ENCODE data around the gene ADH5.
"Not testable (repeated sequence)": the region's sequence is repeated elsewhere in the genome, so short reads cannot be mapped to it uniquely, and the experiment has no call there.

Gene ADH5

DNA sequence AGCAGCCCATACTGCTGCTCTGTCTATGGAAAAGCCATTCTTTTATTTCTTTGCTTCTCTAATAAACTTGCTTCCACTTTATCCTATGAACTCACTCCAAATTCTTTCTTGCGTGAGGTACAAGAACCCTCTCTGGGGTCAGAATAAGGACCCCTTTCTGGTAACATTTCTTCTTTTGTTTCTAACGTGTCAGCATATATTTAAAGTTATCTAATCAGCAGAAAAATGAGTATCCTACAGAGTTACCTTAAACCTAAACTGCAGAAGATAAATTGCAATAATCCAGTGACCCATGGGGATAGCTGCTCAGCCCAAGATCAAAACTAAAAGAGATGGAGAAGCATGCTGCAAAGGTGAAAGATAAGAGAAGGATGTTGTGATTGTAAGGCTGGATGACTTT lies 4.0 kb downstream of the ADH5 start:
- DNase-seq (ENCODE audit: low read depth in 2 of 2): no peak

GRCh38 chr4:99082192-99082591 lies 6.4 kb downstream of the ADH5 start:
- DNase-seq (ENCODE audit: low read depth in 2 of 2): no peak

- not testable (repeated sequence) for DNase-seq (ENCODE audit: low read depth in 2 of 2)
These were observed 7.7 kb downstream of the ADH5 start for GRCh38 chr4:99080869-99081268.

DNA sequence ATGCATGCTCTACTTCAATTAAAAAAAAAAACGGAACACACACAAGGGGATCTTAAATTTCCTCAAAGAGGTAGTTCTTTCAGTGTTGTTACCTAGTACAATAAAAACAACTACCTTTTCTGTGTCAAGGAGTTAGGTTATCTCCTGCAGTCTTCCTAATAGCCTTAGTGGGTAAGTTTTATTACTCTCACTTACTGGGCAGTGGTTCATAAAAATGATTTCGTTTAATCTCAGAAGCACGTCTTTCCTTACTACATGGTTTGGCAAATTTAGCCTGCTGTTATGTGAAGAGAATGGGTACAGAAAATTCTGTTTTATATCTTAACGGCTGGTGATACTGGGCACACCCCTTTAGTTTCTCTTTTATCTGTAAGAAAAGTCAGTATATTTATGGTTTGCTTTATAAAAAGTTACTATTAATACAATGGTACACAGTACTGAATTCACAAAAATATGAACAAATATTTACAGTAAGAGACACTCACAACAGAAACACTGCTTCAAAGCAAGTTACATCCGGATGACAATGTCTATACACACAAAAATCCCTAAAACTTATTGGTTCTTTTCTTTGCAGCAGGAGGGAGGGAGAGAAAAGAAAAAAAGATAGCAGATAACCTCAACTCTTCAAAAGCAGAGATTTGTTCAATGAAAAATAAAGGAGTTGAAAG lies 8.8 kb downstream of the ADH5 start:
- DNase-seq (ENCODE audit: low read depth in 2 of 2): no peak

- DNase-seq (ENCODE audit: low read depth in 2 of 2): no peak
These were observed 9.5 kb downstream of the ADH5 start for GRCh38 chr4:99078931-99079624.

- no peak for DNase-seq (ENCODE audit: low read depth in 2 of 2)
These were observed 10.3 kb downstream of the ADH5 start for GRCh38 chr4:99078336-99078735.

GRCh38 chr4:99077177-99077576 lies 11.4 kb downstream of the ADH5 start:
- no peak for DNase-seq (ENCODE audit: low read depth in 2 of 2)

GRCh38 chr4:99076292-99076976 lies 12.2 kb downstream of the ADH5 start:
- no peak for DNase-seq (ENCODE audit: low read depth in 2 of 2)

DNA sequence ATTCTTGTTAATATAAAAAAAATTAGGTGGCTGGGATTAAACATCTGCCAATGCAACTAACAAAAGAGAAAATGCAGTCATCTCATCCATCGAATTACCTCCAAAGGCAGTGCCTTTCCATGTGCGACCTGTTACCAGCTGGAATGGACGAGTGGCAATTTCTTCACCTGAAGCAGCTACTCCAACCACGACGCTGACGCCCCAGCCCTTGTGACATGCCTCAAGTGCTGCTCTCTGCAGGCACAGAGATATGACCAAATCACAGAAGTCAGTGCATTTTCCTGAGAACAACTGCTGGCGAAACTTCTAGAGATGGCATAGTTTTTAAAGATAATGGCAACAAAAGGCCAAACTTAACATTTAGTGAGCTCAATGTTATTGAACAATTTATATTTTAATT lies 13.8 kb downstream of the ADH5 start:
- no peak for DNase-seq (ENCODE audit: low read depth in 2 of 2)

DNA sequence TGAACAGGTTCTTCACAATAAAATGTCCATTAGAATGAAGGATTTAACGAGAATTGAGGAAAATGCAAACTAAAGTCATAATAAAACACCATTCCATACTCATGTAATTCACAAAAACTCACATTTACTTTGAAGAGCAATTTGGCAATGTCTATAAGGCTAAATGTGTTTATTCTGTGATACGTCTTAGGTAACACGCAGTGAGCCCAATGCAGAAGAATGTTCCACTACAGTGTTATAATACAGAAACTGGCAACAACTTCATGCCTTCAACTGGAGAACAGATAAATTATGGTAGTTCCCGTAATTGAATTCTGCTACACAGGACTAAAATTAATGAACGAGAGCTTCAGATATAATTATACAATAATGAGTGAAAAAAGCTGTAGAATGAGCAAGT lies 17.4 kb downstream of the ADH5 start:
- no peak for DNase-seq (ENCODE audit: low read depth in 2 of 2)

DNA sequence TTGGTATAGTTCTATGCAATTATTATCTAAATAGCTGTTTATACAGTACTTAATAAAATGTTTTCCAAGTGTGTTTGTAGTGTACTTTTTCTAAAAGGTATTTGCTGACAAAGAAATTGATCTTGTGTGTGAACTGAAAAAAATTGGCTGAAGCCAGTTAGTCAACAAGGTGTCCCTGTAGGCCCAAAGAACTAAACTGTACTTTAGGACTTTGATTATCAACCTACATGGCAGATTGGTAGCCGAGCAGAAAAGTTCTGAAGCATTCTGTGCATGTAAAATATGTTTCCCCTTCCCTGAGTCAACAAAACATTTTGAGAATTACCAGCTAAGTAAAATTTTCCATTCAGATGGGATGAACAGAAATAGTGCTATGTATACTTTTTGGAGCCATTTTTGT lies 21.0 kb downstream of the ADH5 start:
- no peak for DNase-seq (ENCODE audit: low read depth in 2 of 2)

DNA sequence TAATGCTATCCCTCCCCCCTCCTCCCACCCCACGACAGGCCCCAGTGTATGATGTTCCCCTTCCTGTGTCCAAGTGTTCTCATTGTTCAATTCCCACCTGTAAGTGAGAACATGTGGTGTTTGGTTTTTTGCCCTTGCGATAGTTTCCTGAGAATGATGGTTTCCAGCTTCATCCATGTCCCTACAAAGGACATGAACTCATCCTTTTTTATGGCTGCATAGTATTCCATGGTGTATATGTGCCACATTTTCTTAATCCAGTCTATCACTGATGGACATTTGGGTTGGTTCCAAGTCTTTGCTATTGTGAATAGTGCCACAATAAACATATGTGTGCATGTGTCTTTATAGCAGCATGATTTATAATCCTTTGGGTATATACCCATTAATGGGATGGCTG lies 23.1 kb downstream of the ADH5 start:
- DNase-seq (ENCODE audit: low read depth in 2 of 2): not testable (repeated sequence)

DNA sequence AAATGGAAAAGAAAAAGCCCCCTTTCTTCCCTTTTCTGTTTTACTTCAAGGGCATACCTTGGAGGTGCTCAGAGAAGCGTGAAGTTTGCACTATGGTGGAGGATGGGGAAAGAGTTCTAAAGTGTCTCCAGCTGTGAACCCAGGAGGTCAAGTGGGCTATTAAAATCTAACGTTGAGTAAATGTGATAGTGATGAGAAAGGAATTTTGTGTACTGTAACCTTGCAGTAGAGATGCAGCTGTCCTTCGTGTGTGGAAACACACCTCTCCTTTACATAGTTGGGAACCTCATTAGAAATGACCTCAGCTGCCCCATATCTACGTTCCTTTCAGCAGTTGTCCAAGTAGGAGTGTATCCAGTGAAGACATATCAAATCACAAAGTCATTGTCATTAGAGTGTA lies 26.5 kb downstream of the ADH5 start:
- DNase-seq (ENCODE audit: low read depth in 2 of 2): no peak

DNA sequence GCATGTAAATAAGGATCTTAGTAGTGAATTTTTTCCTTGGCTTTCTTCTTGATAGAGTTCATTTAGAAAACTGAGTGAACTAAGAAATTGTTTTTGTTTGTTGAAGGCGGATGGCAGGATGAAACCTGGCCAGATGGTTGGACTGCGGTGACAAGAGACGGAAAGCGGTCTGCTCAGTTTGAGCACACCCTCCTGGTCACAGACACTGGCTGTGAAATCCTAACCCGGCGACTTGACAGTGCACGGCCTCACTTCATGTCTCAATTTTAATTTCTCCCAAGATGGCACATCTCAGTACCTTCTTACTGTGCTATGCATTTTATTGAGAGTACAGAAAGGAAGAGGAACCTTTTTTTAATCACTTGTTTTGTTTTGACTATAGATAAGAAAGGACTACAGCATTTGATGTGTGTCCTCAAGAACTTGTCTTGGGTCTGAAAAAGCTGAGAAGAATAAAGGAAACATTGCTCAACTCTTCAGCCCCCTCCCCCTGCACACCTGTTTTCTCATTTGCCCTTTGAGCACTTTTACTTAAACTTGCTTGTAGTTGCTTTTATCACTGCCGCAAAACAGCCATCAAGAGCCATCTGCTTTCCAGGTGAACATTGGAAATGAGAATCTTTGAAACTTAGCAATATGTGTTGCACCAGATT lies 27.4 kb downstream of the ADH5 start:
- no peak for DNase-seq (ENCODE audit: low read depth in 2 of 2)

DNA sequence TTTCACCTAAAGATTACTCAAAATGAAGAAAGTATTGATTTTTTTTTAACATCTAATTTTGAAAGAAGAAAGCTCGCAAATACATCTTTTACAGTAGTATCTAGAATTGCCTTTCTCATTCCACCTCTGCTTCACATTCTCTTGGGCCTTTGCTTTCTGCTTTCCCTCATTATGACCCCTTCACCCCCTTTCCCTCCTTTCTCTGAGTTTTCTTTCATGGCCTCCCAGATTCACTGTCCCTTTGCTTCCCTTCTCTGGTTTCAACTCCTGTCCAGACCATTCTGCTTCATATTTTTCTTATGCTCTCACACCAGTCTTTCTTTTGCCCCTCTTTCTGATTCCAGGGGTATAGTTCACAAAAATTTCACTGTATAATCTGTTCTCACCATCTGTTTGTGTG lies 29.0 kb downstream of the ADH5 start:
- no peak for DNase-seq (ENCODE audit: low read depth in 2 of 2)

DNA sequence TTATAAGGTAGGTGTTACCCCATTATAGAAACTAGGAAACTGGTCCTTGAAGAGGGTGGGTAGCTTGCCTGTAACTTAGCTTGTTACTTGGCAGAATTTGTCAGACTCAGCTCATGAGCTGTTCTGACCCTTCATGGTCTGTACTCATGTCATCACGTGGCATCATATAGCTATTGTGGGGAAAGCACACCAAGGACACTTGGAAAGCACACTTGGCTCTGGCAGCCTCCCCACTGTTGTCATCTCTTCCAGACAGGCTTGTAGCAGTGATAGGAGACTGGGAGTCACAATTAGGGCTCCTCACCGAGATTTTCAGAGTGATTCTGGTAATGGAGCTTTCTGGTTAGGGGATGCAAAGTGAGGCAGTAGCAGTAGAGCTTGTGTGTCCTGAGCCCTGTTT lies 30.4 kb downstream of the ADH5 start:
- DNase-seq (ENCODE audit: low read depth in 2 of 2): no peak

- no peak for DNase-seq (ENCODE audit: low read depth in 2 of 2)
These were observed 34.1 kb downstream of the ADH5 start for GRCh38 chr4:99054428-99054994.

DNA sequence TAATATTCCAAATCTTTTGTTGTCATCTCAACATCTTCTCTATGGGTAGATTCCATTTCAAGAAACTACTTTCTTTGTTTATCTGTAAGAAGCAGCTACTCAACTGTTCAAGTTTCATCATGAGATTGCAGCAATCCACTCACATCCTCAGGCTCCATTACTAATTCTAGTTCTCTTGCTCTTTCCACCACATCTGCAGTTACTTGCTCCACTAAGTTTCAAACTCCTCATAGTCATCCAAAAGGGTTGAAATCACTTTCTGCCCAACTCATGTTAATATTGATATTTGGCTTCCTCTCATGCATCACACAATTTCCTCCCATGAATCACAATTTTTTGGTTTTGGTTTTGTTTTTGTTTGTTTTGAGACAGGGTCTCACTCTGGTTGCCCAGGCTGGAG lies 35.7 kb downstream of the ADH5 start:
- DNase-seq (ENCODE audit: low read depth in 2 of 2): no peak

DNA sequence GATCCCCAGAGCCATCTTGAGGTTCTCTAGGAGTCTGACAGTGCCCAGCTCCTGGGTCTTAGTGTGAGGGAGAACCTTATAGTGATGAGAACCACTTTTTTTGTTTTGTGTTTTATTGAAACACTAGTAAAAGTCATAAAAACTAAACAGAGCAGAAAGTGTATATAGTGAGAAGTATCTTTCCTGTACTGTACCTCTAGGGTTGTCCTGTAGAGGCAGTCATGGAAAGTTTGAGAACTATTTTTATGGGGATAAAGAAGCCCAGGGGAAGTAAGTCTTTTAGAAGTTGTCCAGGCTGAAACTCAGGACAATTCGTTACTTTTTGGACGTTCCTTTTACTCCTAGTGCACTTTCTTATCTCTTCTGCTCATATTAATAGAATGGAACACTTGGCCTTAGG lies 40.9 kb downstream of the ADH5 start:
- DNase-seq (ENCODE audit: low read depth in 2 of 2): no peak

- no peak for DNase-seq (ENCODE audit: low read depth in 2 of 2)
These were observed 45.2 kb downstream of the ADH5 start for GRCh38 chr4:99043346-99043745.

GRCh38 chr4:99038213-99038612 lies 50.4 kb downstream of the ADH5 start:
- no peak for DNase-seq (ENCODE audit: low read depth in 2 of 2)

GRCh38 chr4:99033956-99034355 lies 54.6 kb downstream of the ADH5 start:
- no peak for DNase-seq (ENCODE audit: low read depth in 2 of 2)

Measured in stimulated activated CD8-positive, alpha-beta memory T cell treated with anti-CD3 and anti-CD28 coated beads, Interleukin-15, amount 100 ng/mL, for 48 hours (primary cell).